ENCODE data around the gene MYO3B.
A peak's percentile ranks its signal among the peaks of the same experiment; 100 is the strongest.

- peak; percentile 76 for TF ChIP-seq CTCF (conservative IDR thresholded peaks at IDR 0.05; ENCODE audit: low read length)
- TF ChIP-seq EZH2phosphoT487 (IDR thresholded peaks at IDR 0.05; ENCODE audit: borderline replicate concordance, low read depth, low read length) = no peak
Measured at GRCh38 chr2:170369894-170370293, 191.9 kb downstream of the MYO3B start.
